Erythroblast (primary cell): ENCODE data around the gene SEC14L2.

ENCODE experiments used
- GATA1 ChIP-seq: IDR thresholded peaks from 2 replicates; pipeline ENCODE4 v1.6.1; 2011; ENCODE audit warnings: low read depth, mild to moderate bottlenecking, control low read depth, low read length, moderate library complexity
- POLR2A ChIP-seq: IDR thresholded peaks from 2 replicates; pipeline ENCODE4 v1.6.1; 2011; ENCODE audit warnings: mild to moderate bottlenecking, low read length

DNA sequence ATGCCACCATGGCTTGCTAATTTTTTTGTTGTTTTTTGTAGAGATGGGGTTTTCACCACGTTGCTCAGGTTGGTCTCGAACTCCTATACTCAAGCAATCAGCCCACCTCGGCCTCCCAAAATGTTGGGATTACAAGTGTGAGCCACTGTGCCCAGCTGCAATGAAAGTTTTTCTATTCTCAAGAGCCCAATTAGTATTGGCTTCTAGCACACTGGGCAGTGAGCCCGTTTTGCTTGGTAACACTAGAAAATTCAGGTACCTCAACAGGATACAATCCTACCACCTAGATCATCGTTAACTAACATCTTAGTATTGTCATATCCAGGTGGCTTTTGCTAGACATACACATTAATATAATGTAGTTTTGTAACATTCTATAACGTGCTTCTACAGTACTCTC lies 56.0 kb downstream of the SEC14L2 start:
- no peak for TF ChIP-seq POLR2A
- TF ChIP-seq GATA1, result no peak
